GM18508 (cell line): Measurements from ENCODE around the gene RHBDD3.

ENCODE experiments used
- ATAC-seq: cut with Tn5 transposase; IDR thresholded peaks from one replicate; pipeline ENCODE4 v1.9.1; 2021; ENCODE audit warnings: moderate number of reproducible peaks; ENCODE audit not compliant: insufficient read depth, unreplicated experiment

The RHBDD3 gene

DNA sequence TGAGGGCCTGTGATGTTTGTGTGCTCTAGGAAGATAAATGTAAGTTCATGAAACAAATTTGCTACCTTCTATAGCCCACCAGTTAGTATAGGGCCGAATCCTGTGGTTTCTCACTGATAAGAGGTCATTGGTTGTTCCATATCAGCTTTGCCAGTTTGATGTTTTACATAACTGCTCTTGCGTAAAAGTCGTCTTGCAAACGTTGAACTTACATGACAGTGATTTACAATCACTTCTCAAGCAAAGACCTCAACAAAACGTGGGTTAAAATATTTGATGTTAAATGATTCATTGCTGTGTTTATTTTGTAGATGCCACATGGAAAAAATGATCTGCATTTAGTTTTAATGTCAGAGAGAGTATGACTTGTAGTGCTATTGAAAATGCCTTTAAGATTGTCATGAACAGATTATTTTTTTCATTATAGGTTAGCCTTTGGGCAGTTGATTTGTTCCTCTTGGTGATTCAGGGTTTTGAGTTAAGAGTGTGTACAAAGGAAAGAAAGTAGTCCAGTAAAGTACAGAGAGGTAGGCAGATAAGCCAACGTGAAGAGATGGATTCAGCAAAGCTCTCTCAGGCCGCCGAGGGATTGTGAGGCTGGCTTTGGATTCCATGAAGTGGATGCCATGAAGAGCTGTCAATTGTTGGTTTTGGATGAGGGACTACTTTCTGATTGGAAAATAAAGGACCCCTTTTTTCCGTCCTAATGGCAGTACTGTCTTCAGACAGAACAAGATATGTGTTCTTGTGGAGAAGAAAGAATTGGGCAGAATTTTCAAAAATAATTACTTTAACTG, 2.9 kb upstream of the RHBDD3 start:
- ATAC-seq, result no peak

DNA sequence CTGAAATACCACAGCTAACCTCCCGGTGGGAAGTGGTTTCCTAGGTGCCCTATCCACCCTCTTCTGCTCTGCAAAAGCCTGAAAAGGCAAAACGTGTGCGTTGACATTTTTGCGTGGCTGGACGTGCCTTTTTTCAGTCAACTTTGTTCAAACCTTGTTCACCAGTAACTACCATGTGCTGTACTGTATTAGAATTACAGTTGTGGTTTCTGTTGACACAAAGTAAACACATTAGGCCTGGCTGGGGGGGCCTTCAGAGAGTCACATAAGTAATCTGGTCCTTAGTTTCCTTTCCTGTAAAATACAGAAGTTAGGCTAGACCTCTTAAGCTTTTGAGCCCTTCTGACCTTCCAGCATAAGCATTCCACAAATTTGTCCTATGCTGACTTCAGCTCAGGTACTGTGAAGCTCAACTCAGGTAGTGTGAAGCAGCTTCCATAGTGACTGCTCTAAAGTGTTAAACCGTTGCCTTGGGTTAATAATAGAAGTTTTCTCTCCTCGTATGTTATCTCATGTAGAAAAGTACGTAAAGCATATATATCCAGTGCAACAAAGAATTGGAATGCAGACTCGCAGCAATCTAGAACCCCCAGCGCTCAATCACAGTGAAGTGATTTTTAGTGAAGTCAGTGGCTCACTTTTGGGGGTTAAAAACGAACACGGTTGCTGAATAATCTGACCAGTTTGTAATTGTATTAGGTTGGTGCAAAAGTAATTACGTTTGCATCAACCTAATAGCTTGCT, 2.1 kb upstream of the RHBDD3 start:
- no peak for ATAC-seq

DNA sequence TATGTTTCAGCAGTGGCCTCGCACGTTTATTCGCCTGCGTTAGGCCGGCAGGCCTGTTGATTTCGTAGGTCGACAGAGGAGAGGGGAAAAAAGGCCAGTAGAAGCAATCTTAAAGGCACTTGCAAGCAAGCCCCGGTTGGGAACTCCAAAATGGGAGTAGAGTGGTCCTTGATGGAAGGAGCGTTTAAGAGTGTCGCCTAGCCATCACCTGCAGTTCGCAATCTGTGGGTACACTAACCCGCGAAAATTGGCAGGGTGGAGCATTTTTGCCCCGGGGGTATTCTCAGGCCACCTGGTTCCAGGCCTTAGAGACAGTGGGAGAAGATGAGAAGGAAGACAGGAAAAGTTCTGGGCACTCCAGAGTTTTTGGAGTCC, 1.4 kb upstream of the RHBDD3 start:
- ATAC-seq, result no peak

DNA sequence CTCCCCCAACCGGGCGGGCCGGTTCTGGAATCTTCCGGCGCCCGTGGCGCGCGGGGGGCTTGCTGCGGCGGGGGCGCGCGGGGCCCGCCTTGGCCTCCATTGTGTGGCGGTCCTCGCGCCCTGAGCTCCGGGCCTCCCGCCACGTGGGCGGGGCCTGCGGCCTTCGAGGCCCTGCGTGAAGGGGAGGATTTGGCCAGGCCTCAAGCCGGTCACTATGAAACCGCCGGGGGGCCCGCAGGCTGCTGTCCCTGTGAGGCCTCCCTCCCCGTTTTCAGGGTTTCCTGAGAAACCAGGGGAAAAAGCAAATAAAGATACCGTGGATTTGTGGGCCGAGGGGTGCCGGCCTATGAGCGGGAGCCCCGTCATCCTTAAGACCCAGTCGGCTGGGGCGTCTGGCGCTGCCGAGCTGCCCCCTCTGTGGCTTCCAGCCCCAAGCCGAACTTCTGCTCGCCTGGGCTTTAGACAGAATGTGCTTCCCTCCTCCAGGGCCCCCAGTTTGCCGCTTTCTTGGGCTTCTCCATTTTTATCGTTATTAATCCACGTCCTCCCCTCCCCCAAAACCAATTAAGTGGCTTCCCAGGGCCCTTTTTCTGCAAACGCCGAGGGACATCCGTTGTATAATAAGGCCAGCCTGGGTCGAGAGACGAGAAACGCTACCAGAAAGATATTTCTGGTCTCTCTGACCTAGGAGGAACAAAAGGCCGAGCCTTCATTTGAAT, 889 bp upstream of the RHBDD3 start:
- no peak for ATAC-seq

DNA sequence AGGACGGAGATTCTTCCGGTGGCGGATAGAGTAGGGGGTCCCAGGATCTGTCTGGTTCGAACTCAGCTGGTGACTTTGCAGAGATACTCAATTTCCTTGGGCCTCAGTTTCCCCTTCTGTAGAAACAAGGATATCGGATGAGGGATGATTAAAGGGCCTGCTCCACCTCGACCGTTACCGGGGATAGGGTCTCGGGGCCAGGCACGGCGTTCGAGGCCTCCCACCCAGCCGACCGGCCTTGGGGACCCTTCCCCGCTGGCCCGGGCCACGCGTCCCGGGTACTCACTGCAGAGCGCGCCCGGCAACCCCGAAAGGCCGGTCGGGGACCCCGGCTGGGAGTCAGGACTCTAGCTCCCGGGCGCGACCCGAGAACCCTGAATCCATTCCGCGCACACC, 321 bp downstream of the RHBDD3 start:
- ATAC-seq, result no peak

DNA sequence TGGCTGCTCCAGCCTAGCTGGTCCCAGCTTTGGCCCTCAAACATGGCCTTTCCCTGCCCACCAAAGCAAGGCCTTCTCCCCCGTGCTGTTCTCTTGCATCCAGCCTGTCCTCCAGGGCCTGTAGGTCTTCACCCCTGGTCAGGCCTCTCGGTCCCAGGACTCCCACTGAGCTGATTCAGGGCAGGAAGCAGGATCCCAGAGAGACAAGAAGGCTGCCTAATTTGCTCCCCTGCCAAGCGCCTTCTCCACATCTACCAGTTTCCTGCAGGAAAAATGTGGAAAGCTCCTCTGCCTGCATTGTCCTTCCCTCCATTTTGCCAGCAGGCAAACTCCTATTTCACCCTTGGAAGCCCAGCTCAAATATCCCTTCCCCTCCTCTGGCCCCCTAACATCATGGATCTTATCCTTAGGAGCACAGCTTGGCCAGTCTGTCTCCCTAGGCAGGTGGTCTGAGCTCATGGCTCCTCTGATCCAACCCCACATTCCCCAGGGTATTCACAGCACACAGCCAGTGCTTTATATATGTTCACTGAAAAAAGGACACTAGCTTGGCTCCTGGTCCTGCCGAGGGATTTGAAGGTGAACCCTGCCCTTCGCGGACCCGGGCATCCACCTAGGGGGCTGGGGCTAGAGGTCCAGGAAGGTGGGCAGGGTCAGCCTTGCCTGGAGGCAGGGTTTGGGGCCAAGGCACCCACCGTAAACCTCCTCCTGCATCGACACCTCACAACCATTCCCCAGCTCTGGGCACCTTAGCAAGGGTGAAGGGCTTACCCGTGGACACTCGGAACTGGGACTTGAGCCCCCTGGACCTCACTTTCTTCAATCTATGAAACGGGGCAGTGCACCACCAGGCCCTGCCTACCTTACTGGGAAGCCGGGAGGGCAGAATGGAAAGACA, 968 bp downstream of the RHBDD3 start:
- ATAC-seq, result no peak

DNA sequence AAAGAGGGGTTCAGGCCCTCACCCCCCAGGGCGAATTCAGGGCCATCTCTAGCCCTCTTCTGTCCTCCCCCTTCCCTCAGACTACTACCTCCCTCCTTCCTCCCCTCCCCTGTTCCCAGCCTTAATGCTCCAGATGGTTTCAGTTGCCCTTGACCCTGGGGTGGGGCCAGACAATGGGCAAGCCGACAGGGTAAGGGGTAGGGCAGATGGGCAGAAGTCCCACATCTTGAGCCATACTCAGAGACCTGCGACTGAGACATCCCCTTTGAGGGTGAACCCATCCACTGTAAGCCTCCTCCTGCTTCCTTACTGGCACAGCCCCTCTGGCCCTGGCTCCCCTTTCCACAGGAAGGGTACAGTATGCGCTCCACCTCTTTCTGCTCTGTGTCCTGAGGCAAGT, 1.9 kb downstream of the RHBDD3 start:
- no peak for ATAC-seq

GRCh38 chr22:29265305-29265704, 2.5 kb downstream of the RHBDD3 start:
- no peak for ATAC-seq

GRCh38 chr22:29263791-29264276, 3.9 kb downstream of the RHBDD3 start:
- no peak for ATAC-seq

GRCh38 chr22:29260601-29261315, 7.0 kb downstream of the RHBDD3 start:
- ATAC-seq, result no peak

DNA sequence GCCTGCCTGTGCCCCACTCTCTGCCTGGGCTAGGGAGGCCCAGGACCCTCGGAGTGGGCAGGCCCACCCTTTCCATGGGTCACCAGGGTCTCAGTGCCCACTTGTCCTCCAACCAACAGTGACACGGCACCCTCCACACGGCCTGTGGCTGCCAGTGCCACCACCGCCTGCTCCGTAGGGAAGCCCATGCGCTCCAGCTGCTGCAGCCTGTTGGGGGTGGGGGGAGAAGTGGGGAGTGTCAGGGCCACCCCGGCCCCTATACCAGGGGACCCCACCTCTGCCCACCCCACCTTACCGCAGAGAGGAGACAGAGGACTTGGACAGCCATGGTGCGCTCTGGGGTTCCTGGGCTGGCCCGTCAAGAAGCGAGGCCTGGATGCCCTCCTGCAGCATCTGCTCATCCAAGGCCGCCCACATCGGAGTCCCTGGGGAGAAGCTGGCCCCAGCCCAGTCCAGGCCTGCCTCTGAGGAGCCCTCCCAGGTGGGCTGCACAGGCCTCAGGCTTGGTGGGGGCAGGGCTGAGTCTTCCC, 7.7 kb downstream of the RHBDD3 start:
- no peak for ATAC-seq

DNA sequence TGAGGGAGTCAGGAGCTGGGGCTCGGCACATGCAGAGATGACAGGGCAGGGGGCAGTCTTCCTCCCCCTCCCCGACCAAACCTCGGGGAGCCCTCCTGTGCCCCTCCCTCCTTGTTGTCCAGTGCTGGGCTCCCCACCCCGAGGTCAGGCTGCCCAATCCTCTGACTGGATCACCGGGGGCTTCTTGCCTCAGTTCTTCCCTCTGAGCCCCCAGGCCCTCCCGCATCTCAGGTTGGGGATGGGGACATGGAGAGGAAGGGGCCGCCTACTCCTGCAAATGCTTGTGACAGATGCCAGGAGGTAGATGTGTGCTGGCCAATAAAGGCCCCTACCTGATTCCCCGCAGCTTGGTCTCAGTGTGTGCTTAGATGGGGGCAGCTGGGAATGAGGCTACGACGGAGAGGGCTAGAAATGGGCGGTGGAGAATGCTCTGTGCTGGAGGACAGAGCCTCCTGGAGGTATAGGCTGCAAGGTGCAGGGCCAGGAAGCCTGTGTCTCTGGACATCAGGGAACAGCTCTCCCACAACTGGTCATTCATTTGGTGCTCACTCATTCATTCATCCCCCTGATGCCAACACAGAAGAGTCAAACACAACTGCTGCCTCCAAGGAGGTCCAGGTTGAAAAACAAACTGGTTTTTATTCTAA, 8.4 kb downstream of the RHBDD3 start:
- no peak for ATAC-seq

DNA sequence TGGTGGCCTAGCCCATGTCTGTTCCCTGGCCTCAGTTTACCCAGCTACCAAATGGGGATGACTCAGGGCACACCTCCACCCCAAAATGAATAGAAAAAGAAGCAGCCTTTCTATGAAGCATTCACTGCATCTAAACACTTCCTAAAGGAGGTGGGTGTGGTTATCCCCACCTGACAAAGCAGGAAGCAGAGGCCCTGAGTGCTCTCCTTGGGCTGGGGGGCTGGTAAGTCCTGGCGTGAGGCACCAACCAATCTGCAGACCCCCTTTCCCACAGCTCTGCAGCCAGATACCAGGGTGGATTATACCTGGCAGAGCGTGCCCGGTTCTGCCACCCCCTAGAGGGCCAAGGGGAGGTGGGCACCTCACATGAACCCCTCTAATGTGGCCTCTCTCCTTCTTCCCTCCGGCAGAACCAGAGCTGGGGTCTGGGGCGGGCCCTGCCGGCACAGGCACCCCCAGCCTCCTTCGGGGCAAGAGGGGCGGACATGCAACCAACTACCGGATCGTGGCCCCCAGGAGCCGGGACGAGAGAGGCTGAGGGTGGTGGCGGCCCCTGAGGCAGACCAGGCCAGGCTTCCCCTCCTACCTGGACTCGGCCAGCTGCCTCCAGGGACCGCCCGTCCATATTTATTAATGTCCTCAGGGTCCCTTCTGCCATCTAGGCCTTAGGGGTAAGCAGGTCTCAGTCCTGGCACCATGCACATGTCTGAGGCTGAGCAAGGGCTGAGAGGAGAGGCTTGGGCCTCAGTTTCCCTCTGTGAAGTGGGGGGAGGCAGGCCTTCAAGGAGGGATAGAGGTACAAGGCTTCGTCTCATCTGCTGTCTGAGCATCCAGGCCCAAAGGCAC, 9.2 kb downstream of the RHBDD3 start:
- no peak for ATAC-seq

DNA sequence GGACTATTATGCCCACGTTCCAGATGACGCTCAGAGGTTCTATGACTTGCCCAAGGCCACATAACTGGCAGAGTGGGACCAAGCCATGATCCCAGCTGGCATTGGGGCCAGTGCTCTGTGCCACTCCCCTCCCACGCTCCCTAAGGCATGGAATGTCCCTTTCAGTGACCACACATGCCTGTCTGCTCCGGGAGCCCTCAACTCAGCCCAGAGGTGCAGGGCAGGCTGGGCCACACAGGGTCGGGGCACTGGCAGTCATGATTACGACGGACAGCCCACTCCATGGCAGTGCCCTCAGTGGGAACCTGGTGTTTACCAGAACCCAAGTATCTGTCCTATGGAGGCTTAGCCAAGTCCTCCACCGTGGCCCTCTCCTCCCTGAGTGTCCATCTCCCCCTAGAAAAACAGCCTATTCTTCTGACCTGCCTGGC, 10.0 kb downstream of the RHBDD3 start:
- ATAC-seq, result no peak

- no peak for ATAC-seq
These were observed 11.0 kb downstream of the RHBDD3 start for GRCh38 chr22:29256606-29257325.

GRCh38 chr22:29255064-29255621, 12.6 kb downstream of the RHBDD3 start:
- no peak for ATAC-seq

DNA sequence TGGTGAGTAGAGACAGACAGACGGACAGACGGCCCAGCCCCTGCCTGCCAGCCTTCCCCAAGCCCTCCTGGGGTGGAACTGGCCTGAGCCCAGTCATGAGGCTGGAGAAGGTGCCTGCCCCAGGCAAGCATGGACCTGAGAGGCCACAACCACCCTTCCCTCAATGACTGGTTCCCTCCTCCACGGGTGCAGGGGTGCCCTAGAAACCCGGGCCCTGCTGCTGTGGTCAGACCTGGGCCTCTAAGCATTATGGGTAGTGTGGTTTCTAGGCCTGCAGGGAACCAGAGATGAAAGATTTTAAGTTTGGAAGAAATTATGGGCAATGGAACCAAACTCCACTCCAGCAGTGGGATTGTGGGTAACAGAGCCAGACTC, 13.5 kb downstream of the RHBDD3 start:
- ATAC-seq, result no peak
